ENCODE measurements around the gene MARK1. TPM values are rescaled to one million over a fixed set of nuclear protein-coding genes. Genes with fewer than 3 reads are reported as not detected.

The MARK1 gene
- total and polyA plus RNA-seq, 2 donors (not counting 1 experiment from before 2014, with no cell fraction given), result 0.52 to 3.8 TPM

- WGBS (ENCODE audit: insufficient coverage), result 96% methylated on average over 4 of the region's 8 CpGs
- ATAC-seq (ENCODE audit: low read depth), result no peak
- Histone ChIP-seq H3K27me3 (replicated peaks in 1 of 4; ENCODE audit: control extremely low read depth in 1 of 4, control insufficient read depth in 3 of 4, insufficient read depth in 4 of 4, low read length in 3 of 4) (peaks cover 0 to 4% (median 0%) of the 10 kb centered on the region in 4 experiments), H3K4me3 (ENCODE audit: control extremely low read depth in 1 of 5, extremely low read depth in 1 of 5, insufficient read depth in 1 of 5, low read depth in 2 of 5, low read length in 4 of 5) (no peak overlapping the region), H2AFZ (ENCODE audit: insufficient read depth, low read depth, low read length, poor library complexity, severe bottlenecking) (no peak overlapping the region), H3K36me3 (replicated peaks in 1 of 2; ENCODE audit: control extremely low read depth in 1 of 2, control insufficient read depth in 1 of 2, extremely low read depth in 1 of 2, insufficient read depth in 2 of 2, low read length in 1 of 2) (no peaks in the 10 kb centered on the region), H3K4me2 (replicated peaks; ENCODE audit: low read depth, low read length, poor library complexity, severe bottlenecking) (no peak overlapping the region), H3K79me2 (ENCODE audit: control insufficient read depth, insufficient read depth, low read length) (no peaks in the 10 kb centered on the region), H3K9me3 (ENCODE audit: control extremely low read depth in 1 of 3, control insufficient read depth in 2 of 3, insufficient read depth in 1 of 3, low read length in 2 of 3) (no peaks in the 10 kb centered on the region), H3K4me1 (ENCODE audit: control insufficient read depth in 2 of 2, insufficient read depth in 2 of 2, low read length in 2 of 2) (peaks cover 14 to 19% of the 10 kb centered on the region in 2 donors), H3K27ac (ENCODE audit: low read length in 2 of 2) (no peak overlapping the region), H3K9ac (ENCODE audit: low read length) (no peak overlapping the region), H4K20me1 (ENCODE audit: control insufficient read depth, insufficient read depth, low read length, poor library complexity, severe bottlenecking) (no peaks in the 10 kb centered on the region)
- ChIA-PET POLR2A (no interaction called here), CTCF (interaction anchor here (0.7 to 8.7 kb wide), 8 partner anchors 10 to 84 kb away, joined by 3 to 75 read pairs (median 4); no protein-coding TSS in a partner anchor)
- Mint-ChIP-seq H3K4me1 (peaks cover 21% of the 10 kb centered on the region), H3K27ac (no peak overlapping the region), H3K4me3 (no peak overlapping the region), H3K9me3 (ENCODE audit: insufficient read depth) (no peaks in the 10 kb centered on the region), H3K27me3 (peaks cover 3% of the 10 kb centered on the region)
- DNase-seq, result no peak
- intact Hi-C loops (cut with micrococcal nuclease), result loop anchor here (5.0 kb wide), 1 partner anchor 420 kb away; the partner anchor contains the start of gene RAB3GAP2
- no peak for TF ChIP-seq CTCF (IDR thresholded peaks at IDR 0.05)
- TF ChIP-seq EZH2 (IDR thresholded peaks at IDR 0.05; ENCODE audit: borderline replicate concordance, insufficient read depth, low read depth, low read length, poor library complexity, severe bottlenecking), result no peak
Measured at GRCh38 chr1:220692436-220693228, 164.7 kb downstream of the MARK1 start.

GRCh38 chr1:220694866-220695382 lies 167.0 kb downstream of the MARK1 start:
- WGBS (ENCODE audit: insufficient coverage), result 98% methylated on average over 8 of the region's 8 CpGs
- CTCF ChIA-PET, result interaction anchor here (2.9 to 8.7 kb wide), 2 partner anchors 8 to 39 kb away, joined by 10 to 75 read pairs; no protein-coding TSS in a partner anchor
- Histone ChIP-seq H3K9ac (ENCODE audit: low read length) (no peak overlapping the region), H4K20me1 (ENCODE audit: control insufficient read depth, insufficient read depth, low read length, poor library complexity, severe bottlenecking) (no peaks in the 10 kb centered on the region), H3K9me3 (ENCODE audit: control extremely low read depth in 1 of 3, control insufficient read depth in 2 of 3, insufficient read depth in 1 of 3, low read length in 2 of 3) (no peaks in the 10 kb centered on the region), H3K4me1 (ENCODE audit: control insufficient read depth in 2 of 2, insufficient read depth in 2 of 2, low read length in 2 of 2) (peaks cover 10 to 13% of the 10 kb centered on the region in 2 donors), H3K36me3 (replicated peaks in 1 of 2; ENCODE audit: control extremely low read depth in 1 of 2, control insufficient read depth in 1 of 2, extremely low read depth in 1 of 2, insufficient read depth in 2 of 2, low read length in 1 of 2) (no peaks in the 10 kb centered on the region), H3K27ac (ENCODE audit: low read length in 2 of 2) (no peak overlapping the region), H3K4me3 (ENCODE audit: control extremely low read depth in 1 of 5, extremely low read depth in 1 of 5, insufficient read depth in 1 of 5, low read depth in 2 of 5, low read length in 4 of 5) (no peak overlapping the region), H3K79me2 (ENCODE audit: control insufficient read depth, insufficient read depth, low read length) (no peaks in the 10 kb centered on the region), H3K27me3 (replicated peaks in 1 of 4; ENCODE audit: control extremely low read depth in 1 of 4, control insufficient read depth in 3 of 4, insufficient read depth in 4 of 4, low read length in 3 of 4) (peaks cover 0 to 4% (median 0%) of the 10 kb centered on the region in 4 experiments), H3K4me2 (replicated peaks; ENCODE audit: low read depth, low read length, poor library complexity, severe bottlenecking) (no peak overlapping the region), H2AFZ (ENCODE audit: insufficient read depth, low read depth, low read length, poor library complexity, severe bottlenecking) (no peak overlapping the region)
- H3K27ac Mint-ChIP-seq, result no peak overlapping the region
- H3K9me3 Mint-ChIP-seq (ENCODE audit: insufficient read depth), result no peaks in the 10 kb centered on the region
- POLR2A ChIA-PET, result no interaction called here
- H3K4me3 Mint-ChIP-seq, result no peak overlapping the region
- no peaks in the 10 kb centered on the region for H3K27me3 Mint-ChIP-seq
- TF ChIP-seq CTCF (IDR thresholded peaks at IDR 0.05) (no peak), EZH2 (IDR thresholded peaks at IDR 0.05; ENCODE audit: borderline replicate concordance, insufficient read depth, low read depth, low read length, poor library complexity, severe bottlenecking) (no peak)
- ATAC-seq (ENCODE audit: low read depth) (no peak), DNase-seq (no peak)
- intact Hi-C loops (cut with micrococcal nuclease), result loop anchor here (5.0 kb wide), 1 partner anchor 423 kb away; the partner anchor contains the start of gene RAB3GAP2
- peaks cover 18% of the 10 kb centered on the region for H3K4me1 Mint-ChIP-seq

Data from B cell (primary cell).